Measurements from ENCODE around the gene RINT1. TPM values are rescaled to one million over a fixed set of nuclear protein-coding genes. Genes with fewer than 3 reads are reported as not detected.
"Not testable (repeated sequence)": the region's sequence is repeated elsewhere in the genome, so short reads cannot be mapped to it uniquely, and the experiment has no call there.

RINT1 gene
- total RNA-seq, 1 donor: 29.0 TPM

DNA sequence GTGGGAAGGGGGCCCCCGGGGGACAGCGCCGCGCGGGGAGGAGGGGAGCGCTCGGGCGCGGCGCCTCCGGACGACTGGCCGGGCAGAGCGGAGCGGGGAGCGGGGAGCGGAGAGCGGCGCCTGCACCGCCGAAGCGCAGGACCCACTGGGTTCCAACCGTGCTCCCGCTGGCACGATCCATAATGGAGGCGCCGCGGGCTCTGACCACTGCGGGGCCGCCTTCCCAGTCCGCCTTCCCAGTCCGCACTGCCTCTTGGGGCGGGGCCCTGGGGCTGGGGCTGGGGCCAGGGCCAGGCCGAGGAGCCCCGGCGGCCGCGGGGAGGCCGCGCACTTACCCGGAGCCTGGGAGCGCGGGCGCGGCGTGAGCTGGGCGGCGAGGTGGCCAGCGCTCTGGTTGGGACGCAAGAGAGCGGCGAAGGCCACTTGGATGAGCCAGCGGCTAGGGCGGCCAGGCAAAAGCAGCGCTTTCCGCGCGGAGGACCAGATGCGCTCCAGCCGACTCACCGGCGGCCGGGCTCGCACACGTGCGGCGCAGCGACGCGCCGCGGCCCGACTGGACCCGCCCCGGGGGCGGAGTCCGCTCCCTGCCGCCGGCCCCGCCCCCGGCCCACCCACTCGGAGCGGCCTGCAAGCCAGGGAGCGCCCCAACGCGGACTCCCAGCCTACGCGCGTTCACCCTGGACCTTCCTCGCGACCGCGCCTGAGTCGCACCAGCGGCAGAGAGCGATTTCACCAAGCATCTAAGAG lies 10.1 kb upstream of the RINT1 start, which contains the start of gene PUS7:
Gene PUS7 (minus strand): TSS at position 555 of the 747 bp plus-strand sequence. CDS start 13,759 bp downstream, outside the sequence.
- Histone ChIP-seq H3K9me3 (ENCODE audit: low read depth, low read length) (no peaks in the 10 kb centered on the region), H3K27me3 (ENCODE audit: insufficient read depth, low read length) (no peaks in the 10 kb centered on the region), H3K4me1 (ENCODE audit: insufficient read depth, low read length) (peaks cover 16% of the 10 kb centered on the region), H3K4me3 (ENCODE audit: low read length) (peak within 1 kb of the TSS; percentile 48)

DNA sequence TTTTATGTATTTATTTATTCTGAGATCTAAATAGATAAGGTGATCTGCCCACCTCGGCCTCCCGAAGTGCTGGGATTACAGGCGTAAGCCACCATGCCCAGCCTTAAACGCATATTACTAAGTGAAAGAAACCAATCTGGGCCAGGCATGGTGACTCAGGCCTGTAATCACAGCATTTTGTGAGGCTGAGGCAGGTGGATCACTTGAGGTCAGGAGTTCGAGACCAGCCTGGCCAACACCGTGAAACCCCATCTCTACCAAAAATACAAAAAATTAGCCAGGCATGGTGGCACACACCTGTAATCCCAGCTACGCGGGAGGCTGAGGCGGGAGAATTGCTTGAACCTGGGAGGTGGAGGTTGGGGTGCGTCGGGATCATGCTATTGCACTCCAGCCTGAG lies 7.6 kb upstream of the RINT1 start:
- H3K4me1 ChIP-seq (ENCODE audit: insufficient read depth, low read length): peaks cover 16% of the 10 kb centered on the region
- H3K27me3 ChIP-seq (ENCODE audit: insufficient read depth, low read length); H3K4me3 ChIP-seq (ENCODE audit: low read length); H3K9me3 ChIP-seq (ENCODE audit: low read depth, low read length): not testable (repeated sequence)

DNA sequence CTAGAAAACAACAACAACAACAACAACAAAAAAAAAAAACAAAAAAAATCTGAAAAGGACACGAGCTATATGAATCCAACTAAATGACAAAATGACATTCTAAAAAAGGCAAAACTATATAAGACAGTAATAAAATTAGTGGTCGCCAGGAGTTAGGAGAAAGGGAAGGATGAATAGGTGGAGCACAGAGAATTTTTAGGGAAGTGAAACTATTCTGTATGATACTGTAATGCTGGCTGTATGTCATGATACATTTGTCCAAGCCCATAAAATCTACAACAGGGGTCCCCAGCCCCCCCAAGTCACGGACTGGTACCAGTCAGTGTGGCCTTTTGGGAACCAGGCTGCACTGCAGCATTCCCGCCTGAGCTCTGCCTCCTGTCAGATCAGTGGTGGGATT lies 7.2 kb upstream of the RINT1 start:
- H3K4me3 ChIP-seq (ENCODE audit: low read length): no peak overlapping the region
- H3K4me1 ChIP-seq (ENCODE audit: insufficient read depth, low read length): peaks cover 16% of the 10 kb centered on the region
- no peaks in the 10 kb centered on the region for H3K27me3 ChIP-seq (ENCODE audit: insufficient read depth, low read length)
- no peaks in the 10 kb centered on the region for H3K9me3 ChIP-seq (ENCODE audit: low read depth, low read length)

DNA sequence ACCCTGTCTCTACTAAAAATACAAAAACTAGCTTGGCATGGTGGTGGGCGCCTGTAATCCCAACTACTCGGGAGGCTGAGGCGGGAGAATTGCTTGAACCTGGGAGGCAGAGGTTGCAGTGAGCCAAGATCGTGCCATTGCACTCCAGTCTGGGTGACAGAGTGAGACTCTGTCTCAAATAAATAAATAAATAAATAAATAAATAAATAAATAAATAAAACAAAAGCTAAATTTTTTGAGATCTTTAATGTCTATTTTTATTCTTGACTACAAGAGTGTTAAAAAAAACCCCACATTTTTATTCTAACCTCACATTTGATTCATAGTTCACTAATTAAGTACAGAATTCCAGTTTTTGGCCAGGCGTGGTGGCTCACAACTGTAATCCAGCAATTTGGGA lies 4.3 kb upstream of the RINT1 start:
- H3K4me1 ChIP-seq (ENCODE audit: insufficient read depth, low read length): peaks cover 15% of the 10 kb centered on the region
- not testable (repeated sequence) for H3K9me3 ChIP-seq (ENCODE audit: low read depth, low read length); H3K4me3 ChIP-seq (ENCODE audit: low read length); H3K27me3 ChIP-seq (ENCODE audit: insufficient read depth, low read length)

DNA sequence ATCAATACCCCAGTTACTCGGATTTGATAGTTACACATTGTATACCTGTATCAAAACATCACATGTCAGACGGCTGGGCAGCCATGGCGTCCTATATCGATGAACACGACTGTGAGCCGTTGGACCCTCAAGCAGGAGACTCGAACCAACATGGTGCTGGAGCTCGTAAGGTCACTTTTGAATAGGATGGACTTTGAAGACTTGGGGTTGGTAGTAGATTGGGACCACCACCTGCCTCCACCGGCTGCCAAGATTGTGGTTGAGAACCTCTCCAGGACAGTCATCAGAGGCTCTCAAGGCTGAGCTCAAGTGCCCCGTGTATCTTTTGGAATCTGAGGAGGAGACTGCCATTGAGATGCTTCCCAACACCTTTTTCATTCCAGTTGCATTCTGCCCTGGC lies 1.9 kb upstream of the RINT1 start:
- Histone ChIP-seq H3K9me3 (ENCODE audit: low read depth, low read length) (no peaks in the 10 kb centered on the region), H3K4me1 (ENCODE audit: insufficient read depth, low read length) (peaks cover 30% of the 10 kb centered on the region), H3K4me3 (ENCODE audit: low read length) (no peak overlapping the region), H3K27me3 (ENCODE audit: insufficient read depth, low read length) (no peaks in the 10 kb centered on the region)

DNA sequence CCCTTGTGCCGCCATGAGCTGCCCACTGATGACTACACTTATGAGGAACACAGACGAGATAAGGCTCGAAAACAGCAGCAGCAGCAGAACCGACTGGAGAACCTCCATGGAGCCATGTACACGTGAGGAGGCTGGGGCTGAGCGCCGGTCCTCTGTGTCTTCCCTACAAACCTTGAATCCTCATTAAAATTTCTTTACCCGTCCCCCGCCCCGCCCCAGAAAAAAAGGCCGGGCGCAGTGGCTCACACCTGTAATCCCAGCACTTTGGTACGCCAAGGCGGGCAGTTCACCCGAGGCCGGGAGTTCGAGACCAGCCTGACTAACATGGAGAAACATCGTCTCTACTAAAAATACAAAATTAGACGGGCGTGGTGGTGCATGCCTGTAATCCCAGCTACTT lies 1.5 kb upstream of the RINT1 start:
- peaks cover 30% of the 10 kb centered on the region for H3K4me1 ChIP-seq (ENCODE audit: insufficient read depth, low read length)
- H3K9me3 ChIP-seq (ENCODE audit: low read depth, low read length): no peaks in the 10 kb centered on the region
- H3K4me3 ChIP-seq (ENCODE audit: low read length): no peak overlapping the region
- H3K27me3 ChIP-seq (ENCODE audit: insufficient read depth, low read length): no peaks in the 10 kb centered on the region

DNA sequence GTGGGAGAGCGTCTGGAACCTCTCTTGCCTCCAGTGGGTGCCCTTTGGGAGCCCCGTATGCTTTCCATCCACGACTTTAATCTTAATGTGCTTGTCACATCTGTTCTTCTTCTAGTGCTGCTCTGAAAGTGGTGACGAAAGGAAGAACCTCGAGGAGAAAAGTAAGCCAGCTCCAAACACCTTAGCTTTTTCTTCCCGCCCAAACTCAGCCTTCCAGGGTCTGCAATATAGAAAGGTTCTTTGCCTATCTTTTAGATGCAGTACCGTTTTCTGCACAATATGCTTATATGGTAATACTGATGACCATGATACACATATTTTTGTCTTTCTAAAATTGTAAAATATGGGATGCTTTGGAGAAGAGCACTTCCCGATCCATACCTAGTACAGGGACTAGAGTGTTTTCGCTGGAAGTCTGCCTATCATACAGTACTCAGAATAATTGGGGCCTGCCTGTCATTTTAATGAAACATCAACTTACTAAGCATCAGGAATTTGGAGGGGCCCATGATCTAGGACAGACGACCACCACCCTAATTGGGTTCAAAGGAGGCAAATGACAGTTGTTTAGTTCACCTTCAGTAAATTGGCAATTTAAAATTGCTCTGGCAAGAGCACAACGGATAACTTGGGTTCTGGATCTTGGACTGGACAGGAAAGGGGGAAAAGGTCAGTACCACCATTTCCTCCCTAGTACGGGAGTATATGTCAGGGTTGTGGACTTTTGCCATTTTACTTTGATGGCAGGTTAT lies 884 bp downstream of the RINT1 start:
- H3K4me1 ChIP-seq (ENCODE audit: insufficient read depth, low read length): peaks cover 30% of the 10 kb centered on the region
- H3K4me3 ChIP-seq (ENCODE audit: low read length): peak overlapping the region; percentile 72
- H3K27me3 ChIP-seq (ENCODE audit: insufficient read depth, low read length): no peaks in the 10 kb centered on the region
- H3K9me3 ChIP-seq (ENCODE audit: low read depth, low read length): no peaks in the 10 kb centered on the region

DNA sequence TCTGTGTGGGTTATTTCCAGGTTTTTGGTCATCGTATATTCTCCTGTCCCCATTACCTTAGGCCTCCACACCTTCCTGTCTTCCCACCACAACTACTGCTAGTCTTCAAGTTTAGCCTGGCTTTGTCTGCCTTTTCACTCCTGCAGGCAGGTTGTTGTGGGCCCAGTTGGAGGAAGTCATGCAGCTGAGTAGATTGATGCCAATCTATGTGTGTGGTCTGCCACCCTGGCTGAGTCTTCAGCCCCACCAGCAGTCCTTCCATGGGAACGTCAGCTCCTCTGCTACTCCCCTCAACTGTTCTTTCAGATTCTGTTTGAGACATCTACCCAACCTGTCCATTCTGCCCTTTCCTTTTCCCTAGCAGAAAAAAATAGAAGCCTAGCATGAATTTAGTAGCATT lies 6.3 kb downstream of the RINT1 start:
- Histone ChIP-seq H3K9me3 (ENCODE audit: low read depth, low read length) (no peaks in the 10 kb centered on the region), H3K4me3 (ENCODE audit: low read length) (no peak overlapping the region), H3K4me1 (ENCODE audit: insufficient read depth, low read length) (peaks cover 9% of the 10 kb centered on the region), H3K27me3 (ENCODE audit: insufficient read depth, low read length) (no peaks in the 10 kb centered on the region)

DNA sequence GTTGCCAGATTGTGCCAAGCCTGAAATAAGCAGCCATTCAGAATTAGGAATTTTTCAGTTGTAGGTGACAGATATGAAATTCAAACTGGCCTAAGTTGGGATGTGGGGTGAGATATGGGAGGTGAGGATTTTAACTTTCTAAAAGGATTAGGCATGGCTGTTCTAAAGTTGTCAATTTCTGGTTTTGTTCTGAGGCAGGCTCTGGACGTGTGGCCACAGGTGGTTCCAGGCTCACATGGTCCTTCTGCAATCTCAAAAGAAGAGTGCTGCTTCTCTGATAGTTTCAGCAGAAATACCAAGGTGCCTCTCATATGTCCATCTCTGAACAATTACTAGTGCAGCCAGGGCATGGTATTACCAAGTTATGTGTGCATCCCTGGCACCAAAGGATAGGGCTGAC lies 27.9 kb downstream of the RINT1 start:
- H3K27me3 ChIP-seq (ENCODE audit: insufficient read depth, low read length): no peaks in the 10 kb centered on the region
- no peaks in the 10 kb centered on the region for H3K4me1 ChIP-seq (ENCODE audit: insufficient read depth, low read length)
- no peak overlapping the region for H3K4me3 ChIP-seq (ENCODE audit: low read length)
- no peaks in the 10 kb centered on the region for H3K9me3 ChIP-seq (ENCODE audit: low read depth, low read length)

DNA sequence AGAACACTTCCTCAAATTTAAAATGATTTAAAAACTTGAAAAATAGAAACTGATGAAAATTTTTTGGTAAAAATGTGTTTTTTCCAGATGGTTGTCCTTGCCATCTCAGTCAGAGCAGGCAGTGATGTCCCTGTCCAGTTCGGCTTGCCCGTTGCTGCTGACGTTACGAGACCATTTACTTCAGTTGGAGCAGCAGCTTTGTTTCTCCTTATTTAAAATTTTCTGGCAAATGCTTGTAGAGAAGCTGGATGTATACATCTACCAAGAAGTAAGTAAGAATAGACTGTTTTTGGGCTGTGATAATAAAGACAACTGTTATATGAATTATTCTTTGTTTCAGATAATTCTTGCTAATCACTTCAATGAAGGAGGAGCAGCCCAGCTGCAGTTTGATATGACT lies 33.2 kb downstream of the RINT1 start:
- no peaks in the 10 kb centered on the region for H3K27me3 ChIP-seq (ENCODE audit: insufficient read depth, low read length)
- H3K4me3 ChIP-seq (ENCODE audit: low read length): no peak overlapping the region
- no peaks in the 10 kb centered on the region for H3K9me3 ChIP-seq (ENCODE audit: low read depth, low read length)
- no peaks in the 10 kb centered on the region for H3K4me1 ChIP-seq (ENCODE audit: insufficient read depth, low read length)

DNA sequence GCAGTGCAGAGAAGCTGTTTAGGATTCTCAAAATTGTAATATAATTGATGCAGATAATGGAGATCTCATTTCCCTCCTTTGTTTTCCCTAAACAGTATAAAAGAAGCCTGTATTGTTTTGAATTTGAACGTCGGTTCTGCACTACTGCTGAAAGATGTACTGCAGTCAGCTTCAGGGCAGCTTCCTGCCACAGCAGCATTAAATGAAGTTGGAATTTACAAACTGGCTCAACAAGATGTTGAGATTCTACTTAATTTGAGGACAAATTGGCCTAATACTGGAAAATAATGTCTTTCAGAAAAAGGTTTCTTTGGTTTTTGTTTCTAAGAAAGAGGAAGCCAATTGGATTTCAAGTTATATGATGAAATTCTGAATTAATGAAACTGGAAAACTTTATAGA lies 35.0 kb downstream of the RINT1 start:
- no peak overlapping the region for H3K4me3 ChIP-seq (ENCODE audit: low read length)

DNA sequence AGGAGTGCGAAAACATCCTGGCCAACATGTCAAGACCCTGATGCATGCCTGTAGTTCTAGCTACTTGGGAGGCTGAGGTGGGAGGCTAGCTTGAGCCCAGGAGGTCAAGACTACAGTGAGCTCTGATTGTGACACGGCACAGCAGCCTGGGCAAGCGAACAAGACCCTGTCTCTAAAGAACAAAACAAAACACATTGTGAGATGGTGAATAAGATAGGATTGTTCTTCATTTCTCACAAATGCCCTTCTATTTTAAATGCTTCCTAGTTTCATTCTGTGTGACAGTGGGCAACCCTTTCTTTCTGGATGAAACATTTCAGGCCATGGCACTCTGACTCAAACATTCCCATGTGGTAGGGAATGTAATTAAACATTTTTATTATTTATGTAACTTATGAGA lies 35.8 kb downstream of the RINT1 start:
- Histone ChIP-seq H3K4me1 (ENCODE audit: insufficient read depth, low read length) (no peaks in the 10 kb centered on the region), H3K4me3 (ENCODE audit: low read length) (no peak overlapping the region), H3K9me3 (ENCODE audit: low read depth, low read length) (no peaks in the 10 kb centered on the region), H3K27me3 (ENCODE audit: insufficient read depth, low read length) (no peaks in the 10 kb centered on the region)

More for the DNA sequence above, 35.0 kb downstream of the RINT1 start:
- H3K27me3 ChIP-seq (ENCODE audit: insufficient read depth, low read length): no peaks in the 10 kb centered on the region
- H3K9me3 ChIP-seq (ENCODE audit: low read depth, low read length): no peaks in the 10 kb centered on the region
- no peaks in the 10 kb centered on the region for H3K4me1 ChIP-seq (ENCODE audit: insufficient read depth, low read length)

DNA sequence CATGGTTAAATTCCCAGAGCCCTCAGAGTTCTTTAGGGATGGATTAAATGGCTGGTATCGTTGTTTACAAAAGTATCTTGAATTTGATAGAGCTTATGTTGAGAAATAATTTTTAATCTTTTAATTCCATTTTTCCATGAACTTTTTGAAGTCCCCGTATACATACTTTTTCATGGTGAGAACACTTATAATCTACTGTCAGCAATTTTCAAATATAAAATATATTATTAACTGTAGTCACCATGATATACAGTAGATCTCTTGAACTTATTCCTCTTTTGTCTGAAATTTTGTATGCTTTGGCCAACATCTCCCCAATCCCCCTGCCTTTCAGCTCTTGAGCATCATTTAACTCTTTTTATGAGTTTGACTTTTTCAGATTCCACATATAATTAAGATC lies 39.9 kb downstream of the RINT1 start:
- Histone ChIP-seq H3K4me3 (ENCODE audit: low read length) (no peak overlapping the region), H3K27me3 (ENCODE audit: insufficient read depth, low read length) (no peaks in the 10 kb centered on the region), H3K4me1 (ENCODE audit: insufficient read depth, low read length) (no peaks in the 10 kb centered on the region), H3K9me3 (ENCODE audit: low read depth, low read length) (no peaks in the 10 kb centered on the region)

DNA sequence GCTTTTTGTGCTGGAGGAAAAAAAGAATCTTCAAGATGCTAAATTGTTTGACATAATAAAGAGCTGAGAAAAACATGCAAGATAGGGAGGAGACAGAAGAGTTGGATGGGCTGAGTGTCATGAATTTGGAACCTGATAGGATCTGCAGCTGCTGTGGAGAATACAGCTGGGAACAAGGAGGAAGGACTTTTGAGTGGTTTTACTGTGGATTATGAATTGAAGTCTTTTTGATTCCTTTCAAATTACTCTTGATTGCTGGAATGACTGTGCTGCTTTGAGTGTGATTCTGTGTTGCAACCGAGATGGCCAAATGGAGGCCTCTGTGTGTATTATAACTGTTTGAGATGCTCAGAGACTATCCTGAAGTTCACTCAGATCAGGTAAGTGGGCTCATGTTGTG lies 45.2 kb downstream of the RINT1 start:
- no peaks in the 10 kb centered on the region for H3K9me3 ChIP-seq (ENCODE audit: low read depth, low read length)
- no peaks in the 10 kb centered on the region for H3K27me3 ChIP-seq (ENCODE audit: insufficient read depth, low read length)
- peaks cover 7% of the 10 kb centered on the region for H3K4me1 ChIP-seq (ENCODE audit: insufficient read depth, low read length)
- H3K4me3 ChIP-seq (ENCODE audit: low read length): no peak overlapping the region

DNA sequence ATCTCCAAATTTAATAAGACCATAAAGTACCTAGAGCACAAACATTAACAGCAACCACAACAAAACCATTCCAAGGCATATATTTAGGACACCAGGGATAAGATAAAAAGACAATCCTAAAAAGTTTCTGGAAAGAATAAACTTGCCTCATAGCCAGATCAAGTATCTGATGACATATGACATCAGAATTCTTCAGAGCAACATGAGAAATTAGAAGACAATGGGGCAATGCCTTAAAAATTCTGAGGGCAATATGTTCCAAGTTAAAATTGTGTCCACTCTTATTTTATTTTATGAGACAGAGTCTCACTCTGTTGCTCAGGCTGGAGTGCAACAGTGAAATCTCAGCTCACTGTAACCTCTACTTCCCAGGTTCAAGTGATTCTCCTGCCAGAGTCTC lies 46.5 kb downstream of the RINT1 start:
- no peaks in the 10 kb centered on the region for H3K9me3 ChIP-seq (ENCODE audit: low read depth, low read length)
- no peaks in the 10 kb centered on the region for H3K27me3 ChIP-seq (ENCODE audit: insufficient read depth, low read length)
- no peak overlapping the region for H3K4me3 ChIP-seq (ENCODE audit: low read length)
- H3K4me1 ChIP-seq (ENCODE audit: insufficient read depth, low read length): peaks cover 7% of the 10 kb centered on the region
